HK-2 (cell line): ENCODE data around the gene ARSH.
A peak's percentile ranks its signal among the peaks of the same experiment; 100 is the strongest.
"Not testable (repeated sequence)": the region's sequence is repeated elsewhere in the genome, so short reads cannot be mapped to it uniquely, and the experiment has no call there.

Experiments
- DNase-seq: peaks from one replicate; pipeline ENCODE4 v3.0.0-alpha.2; 2018; ENCODE audit not compliant: unreplicated experiment

Gene ARSH, protein sequence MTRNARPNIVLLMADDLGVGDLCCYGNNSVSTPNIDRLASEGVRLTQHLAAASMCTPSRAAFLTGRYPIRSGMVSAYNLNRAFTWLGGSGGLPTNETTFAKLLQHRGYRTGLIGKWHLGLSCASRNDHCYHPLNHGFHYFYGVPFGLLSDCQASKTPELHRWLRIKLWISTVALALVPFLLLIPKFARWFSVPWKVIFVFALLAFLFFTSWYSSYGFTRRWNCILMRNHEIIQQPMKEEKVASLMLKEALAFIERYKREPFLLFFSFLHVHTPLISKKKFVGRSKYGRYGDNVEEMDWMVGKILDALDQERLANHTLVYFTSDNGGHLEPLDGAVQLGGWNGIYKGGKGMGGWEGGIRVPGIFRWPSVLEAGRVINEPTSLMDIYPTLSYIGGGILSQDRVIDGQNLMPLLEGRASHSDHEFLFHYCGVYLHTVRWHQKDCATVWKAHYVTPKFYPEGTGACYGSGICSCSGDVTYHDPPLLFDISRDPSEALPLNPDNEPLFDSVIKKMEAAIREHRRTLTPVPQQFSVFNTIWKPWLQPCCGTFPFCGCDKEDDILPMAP

DNA sequence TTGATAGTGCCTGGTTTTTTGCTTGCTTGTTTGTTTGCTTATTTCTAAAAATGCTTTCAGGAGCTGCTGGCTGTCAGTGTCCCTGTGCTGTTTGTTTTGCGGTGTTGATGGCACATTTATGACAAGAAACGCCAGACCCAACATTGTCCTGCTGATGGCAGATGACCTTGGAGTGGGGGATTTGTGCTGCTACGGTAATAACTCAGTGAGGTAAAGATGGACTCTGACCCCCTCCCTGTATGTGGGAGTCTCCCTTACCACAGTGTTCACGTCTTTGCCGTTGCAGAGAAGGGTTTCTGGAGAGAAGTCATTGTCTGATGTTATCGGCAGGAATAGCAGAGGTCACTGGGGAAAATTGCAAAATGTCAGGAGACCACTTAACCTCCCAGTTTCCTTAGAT, at the start of gene ARSH:
TSS of gene ARSH (plus strand) at position 52 of the 400 bp plus-strand sequence. CDS start at position 119, 67 bp downstream.
- DNase-seq, result no peak

- no peak for DNase-seq
Measured at GRCh38 chrX:2958199-2958598, 48.1 kb upstream of the ARSH start.

DNA sequence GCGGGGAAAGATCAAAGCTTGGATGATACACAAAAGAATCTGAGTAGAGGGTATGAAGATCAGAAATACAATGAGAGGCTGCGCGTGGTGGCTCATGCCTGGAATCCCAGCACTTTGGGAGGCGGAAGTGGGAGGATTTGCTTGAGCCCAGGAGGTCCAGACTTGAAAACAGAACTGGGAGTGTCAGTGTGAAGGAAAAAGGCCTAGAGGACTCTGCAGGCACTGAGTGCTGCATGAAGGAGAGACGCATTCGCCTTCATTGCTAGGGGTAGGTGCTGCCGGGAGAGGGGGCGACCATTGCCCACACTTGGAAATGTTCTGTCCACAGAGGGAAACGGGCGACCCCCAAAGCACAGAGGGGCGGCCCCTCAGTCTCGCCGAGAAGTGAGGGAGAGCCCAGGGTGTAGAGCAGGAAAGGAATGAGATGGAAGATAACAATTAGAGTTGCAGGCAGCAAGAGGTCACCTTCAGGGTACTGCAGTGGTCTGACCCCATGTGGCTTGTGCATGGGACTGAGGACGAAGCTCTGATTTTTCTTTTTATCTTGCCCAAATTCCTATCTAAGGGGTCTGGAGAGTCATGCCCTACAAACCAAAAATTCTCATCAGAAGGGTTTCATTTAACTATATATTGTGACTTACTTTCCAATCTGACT, 45.4 kb upstream of the ARSH start:
- DNase-seq, result no peak

DNA sequence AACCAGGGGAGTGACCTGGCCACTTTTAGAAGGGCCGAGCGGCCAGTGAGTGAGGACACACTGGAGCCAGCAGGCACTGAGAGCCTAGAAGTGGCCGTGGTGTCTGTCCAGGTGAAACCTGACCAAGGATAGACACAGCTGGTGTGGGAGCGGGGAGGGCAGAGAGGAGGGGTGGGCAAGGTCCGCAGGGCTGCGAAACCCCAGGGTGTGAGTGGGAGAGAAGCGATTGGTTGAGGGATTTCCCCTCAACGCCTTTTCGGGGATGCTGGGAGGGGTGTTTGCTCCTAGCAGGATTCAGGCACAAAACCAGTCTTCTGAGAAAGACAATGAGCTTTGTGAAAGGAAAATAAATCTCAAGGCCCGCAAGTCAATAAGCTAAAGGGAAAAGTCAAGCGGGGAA, 44.0 kb upstream of the ARSH start:
- no peak for DNase-seq

DNA sequence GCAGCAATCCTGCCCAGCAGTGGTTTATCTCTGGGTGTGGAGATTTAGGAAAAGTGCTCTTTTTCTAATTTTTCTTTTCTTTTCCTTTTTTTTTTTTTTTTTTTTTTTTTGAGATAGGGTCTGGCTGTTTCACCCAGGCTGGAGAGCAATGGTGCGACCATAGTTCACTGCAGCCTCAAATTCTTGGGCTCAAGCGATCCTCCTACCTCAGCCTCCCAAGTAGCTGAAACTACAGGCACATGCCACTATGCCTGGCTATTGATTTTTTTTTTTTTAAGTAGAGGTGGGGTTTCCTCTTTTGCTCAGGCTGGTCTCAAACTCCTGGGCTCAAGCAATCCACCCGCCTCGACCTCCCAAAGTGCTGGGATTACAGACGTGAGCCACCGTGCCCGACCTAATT, 42.9 kb upstream of the ARSH start:
- not testable (repeated sequence) for DNase-seq

DNA sequence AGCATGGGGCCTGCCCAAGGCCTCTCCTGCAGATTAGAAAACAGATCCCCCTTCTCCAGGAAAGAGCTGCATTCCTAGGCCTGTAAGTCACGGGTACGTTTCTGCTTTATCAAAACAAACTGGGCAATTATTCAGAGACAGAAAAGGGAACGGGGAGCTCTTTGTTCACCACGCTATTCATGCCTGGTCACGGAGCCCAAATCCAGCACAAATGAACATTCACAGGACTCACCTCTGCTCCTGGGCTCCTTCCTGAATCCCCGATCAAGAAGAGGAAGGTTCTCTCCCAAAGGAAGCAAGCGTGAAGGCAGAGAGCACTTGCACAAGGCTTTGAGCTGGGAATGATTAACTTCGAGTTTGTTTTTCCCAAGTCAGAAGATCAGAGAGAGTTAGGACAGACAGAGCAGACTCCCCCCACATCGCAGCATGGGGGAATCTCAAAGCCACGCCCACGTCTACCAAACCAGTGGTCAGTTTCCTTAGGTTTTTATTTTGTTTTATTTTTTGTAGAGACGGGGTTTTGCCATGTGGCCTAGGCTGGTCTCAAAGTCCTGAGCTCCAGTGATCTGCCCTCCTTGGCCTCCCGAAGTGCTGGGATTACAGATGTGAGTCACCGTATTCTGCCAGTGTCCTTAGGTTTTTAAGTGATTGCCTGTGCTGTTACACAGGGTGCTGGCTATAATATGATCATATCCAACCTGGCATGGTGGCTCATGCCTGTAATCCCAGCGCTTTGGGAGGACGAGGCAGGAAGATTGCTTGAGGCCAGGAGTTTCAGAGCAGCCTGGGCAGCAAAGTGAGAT, 42.2 kb upstream of the ARSH start:
- peak; percentile 49 for DNase-seq

DNA sequence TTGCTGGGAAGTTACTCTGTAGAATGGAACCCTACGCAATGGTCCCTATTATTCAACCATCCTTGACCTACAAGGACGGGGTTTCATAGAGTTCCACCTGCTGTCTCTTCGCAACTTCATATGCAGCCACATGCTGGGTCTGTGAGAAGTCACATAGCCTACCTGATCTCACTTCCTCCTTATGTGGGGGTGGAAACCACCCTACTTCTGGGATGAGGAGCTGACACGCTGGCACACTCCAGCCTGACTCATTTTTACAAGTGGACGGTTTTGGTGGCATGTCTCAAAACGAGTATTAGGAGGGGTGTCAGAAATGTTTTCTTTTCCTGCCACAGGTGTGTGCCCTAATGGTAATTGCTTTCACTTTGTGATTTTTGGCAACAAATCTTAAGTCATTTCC, 40.4 kb upstream of the ARSH start:
- DNase-seq, result peak; percentile 16

DNA sequence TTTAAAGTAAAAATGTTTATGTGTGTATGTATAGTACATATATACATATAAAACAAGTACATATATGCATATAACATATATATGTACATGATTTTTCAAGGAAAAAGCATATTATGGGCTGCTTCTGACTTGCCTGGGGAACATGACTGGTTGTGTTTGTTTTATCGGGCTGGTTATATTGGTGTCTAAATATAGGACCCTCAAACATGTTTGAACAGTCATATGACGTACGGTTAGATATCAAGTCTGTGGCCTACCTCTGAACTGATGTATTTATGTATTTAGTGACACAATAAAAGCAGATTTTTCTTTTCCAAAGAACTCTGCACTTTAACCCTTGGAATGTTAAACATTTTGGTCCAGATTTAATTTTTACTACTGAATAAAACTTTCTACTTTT, 39.3 kb upstream of the ARSH start:
- no peak for DNase-seq

GRCh38 chrX:2967584-2967983, 38.8 kb upstream of the ARSH start:
- DNase-seq, result no peak

GRCh38 chrX:2967998-2968909, 38.1 kb upstream of the ARSH start:
- no peak for DNase-seq

- no peak for DNase-seq
Measured at GRCh38 chrX:2969021-2969420, 37.3 kb upstream of the ARSH start.

DNA sequence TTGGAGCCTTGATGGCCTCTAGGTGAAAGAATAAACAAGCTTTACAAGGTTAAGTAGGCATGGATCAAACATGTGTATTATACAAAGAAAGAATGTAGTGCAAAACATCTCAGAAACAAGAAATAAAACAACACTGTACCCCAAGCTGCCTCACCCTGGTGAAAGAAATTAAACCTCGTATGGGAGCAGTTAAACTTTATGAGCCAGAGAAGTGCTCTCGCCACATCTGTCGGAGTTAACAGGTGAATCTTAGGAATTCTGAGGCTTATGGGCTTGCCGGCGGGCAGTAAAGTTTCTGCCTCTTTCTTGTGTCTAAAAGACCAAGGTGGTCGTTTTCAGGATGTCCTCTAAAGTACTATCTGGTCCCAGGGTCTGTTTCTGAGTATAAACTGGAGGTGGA, 34.0 kb upstream of the ARSH start:
- no peak for DNase-seq

DNA sequence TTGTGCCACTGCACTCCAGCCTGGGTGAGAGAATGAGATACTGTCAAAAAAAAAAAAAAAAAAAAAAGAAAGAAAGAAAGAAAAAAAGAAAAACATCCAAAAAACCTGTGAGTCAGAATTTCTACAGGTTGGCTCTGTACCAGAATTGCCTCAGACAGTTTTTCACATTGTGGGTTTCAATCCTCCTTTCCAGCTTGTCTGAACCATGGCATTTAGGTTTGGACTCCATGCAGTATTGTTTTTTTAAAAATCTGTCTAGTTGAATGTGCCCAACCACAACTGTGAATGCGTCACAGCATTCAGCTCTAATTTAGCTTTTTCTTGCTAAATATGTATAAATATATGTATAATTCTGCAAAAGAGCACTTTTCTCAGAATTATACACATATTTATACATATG, 31.4 kb upstream of the ARSH start:
- DNase-seq, result no peak

- not testable (repeated sequence) for DNase-seq
Measured at GRCh38 chrX:2978639-2979038, 27.7 kb upstream of the ARSH start.

DNA sequence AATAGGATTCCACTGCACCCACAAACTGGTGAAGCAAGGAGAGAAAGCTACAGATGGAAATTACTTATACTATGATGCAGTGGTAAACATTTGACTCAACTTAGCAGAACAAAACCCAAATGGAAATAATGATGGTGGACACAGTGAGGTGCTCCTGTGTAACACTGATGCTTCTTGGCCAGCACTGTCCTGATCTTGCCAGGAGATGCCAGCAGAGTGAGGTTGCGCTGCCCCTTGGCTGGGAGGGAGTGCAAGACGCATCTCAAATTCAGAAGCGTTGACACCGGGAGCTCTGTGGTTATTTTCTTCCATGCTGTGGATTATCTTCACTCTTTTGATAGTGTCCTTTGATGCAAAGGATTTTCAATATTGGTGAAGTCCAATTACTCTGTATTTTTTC, 22.0 kb upstream of the ARSH start:
- DNase-seq, result no peak

- no peak for DNase-seq
Measured at GRCh38 chrX:2989565-2989964, 16.8 kb upstream of the ARSH start.

DNA sequence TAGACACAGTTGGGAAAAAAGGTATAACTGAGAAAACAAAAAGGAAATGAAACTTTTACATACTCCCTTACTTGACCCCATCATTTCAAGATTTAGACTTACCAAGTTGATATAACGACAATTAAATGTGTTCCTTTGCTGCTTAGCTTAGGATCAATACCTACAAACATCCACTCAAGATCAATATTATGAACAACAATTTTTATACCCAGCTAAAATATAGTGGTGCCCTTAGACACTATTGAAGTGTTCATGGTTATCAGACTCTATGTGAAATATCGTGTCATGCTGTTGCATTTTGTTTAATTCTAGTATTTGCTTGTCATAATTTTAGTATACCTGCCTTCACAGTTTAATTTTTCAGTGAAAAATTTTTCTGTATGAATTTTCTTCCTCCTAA, 4.2 kb downstream of the ARSH start:
- no peak for DNase-seq

GRCh38 chrX:3017492-3017891, 11.1 kb downstream of the ARSH start:
- DNase-seq, result no peak

GRCh38 chrX:3024176-3024575, 17.8 kb downstream of the ARSH start:
- no peak for DNase-seq

DNA sequence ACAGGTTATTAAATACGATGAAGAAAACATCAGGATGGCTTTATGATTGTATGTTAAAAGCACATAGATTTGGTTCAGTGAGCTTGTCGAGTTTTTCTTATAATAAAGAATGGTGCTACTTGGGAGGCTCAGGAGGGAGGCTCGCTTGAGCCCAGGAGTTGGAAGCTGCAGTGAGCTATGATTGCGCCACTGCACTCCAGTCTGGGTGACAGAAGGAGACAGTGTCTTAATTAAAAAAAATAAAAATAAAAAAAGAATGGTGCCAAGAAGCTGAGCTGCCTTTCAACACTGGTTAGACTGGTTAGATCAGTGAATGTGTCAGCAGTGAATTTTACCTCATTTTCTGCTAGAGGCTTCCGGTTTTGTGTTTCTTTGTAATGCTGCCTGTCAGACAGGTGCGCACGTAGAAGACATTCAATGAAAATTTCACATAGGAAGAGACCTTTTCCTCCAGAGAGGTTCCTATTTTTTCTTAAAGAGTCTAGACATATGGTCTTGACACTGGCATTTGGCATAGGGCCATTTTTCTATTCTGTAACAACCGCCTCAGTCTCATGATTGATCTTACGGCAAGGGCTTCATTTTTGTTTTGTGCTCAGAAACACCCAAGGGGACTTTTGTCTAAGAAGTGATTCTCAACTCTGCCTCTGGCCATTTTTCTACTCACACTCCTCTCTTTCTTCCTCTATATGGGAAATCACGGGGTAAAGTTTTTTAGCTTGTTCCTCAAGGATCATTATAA, 19.9 kb downstream of the ARSH start:
- DNase-seq, result no peak

GRCh38 chrX:3029129-3029528, 22.8 kb downstream of the ARSH start:
- no peak for DNase-seq
